Osteoblast (primary cell): ENCODE results near the gene NCR2. TPM values are rescaled to one million over a fixed set of nuclear protein-coding genes. Genes with fewer than 3 reads are reported as not detected.
A peak's percentile ranks its signal among the peaks of the same experiment; 100 is the strongest.

Source experiments
- DNase-seq: peaks from one replicate; pipeline ENCODE4 v3.0.0; 2011; ENCODE audit warnings: low spot score, mixed read lengths; ENCODE audit not compliant: insufficient read length; ENCODE audit errors: missing footprints
- H2AFZ ChIP-seq: 2 replicates; pipeline ENCODE4 v1.6.0; 2011; ENCODE audit warnings: mild to moderate bottlenecking, low read length
- H3K27ac ChIP-seq: 2 replicates; pipeline ENCODE4 v1.5.1; 2011; ENCODE audit warnings: mild to moderate bottlenecking, low read depth, low read length, moderate library complexity
- H3K27me3 ChIP-seq: 2 replicates; pipeline ENCODE4 v1.6.0; 2012; ENCODE audit warnings: mild to moderate bottlenecking, control low read depth, inconsistent platforms, low read length, moderate library complexity; ENCODE audit not compliant: insufficient read depth
- H3K36me3 ChIP-seq: 2 replicates; pipeline ENCODE4 v1.5.1; 2011; ENCODE audit warnings: mild to moderate bottlenecking, low read length, control low read depth, moderate library complexity; ENCODE audit not compliant: insufficient read depth
- H3K4me1 ChIP-seq: 2 replicates; pipeline ENCODE4 v1.5.1; 2011; ENCODE audit warnings: mild to moderate bottlenecking, low read length, control low read depth, moderate library complexity; ENCODE audit not compliant: insufficient read depth
- H3K4me2 ChIP-seq: 2 replicates; pipeline ENCODE4 v1.6.0; 2011; ENCODE audit warnings: mild to moderate bottlenecking, low read length; ENCODE audit not compliant: insufficient read depth
- H3K4me3 ChIP-seq: fragments of 200-600 bp; sonication (generic); 3 replicates; pipeline ENCODE4 v1.5.1; 2012; ENCODE audit warnings: mild to moderate bottlenecking, low read length, inconsistent platforms; ENCODE audit not compliant: insufficient read depth
- H3K79me2 ChIP-seq: 2 replicates; pipeline ENCODE4 v1.6.0; 2012; ENCODE audit warnings: mild to moderate bottlenecking, low read length, control low read depth, inconsistent platforms; ENCODE audit not compliant: insufficient read depth
- H3K9me3 ChIP-seq: 2 replicates; pipeline ENCODE4 v1.5.1; 2011; ENCODE audit warnings: low read depth, low read length, control low read depth
- H4K20me1 ChIP-seq: 2 replicates; pipeline ENCODE4 v1.6.0; 2012; ENCODE audit warnings: mild to moderate bottlenecking, low read length, control low read depth; ENCODE audit not compliant: insufficient read depth
- total RNA-seq: library from RNA; depleted of rRNA; stranded (reverse); fragments of >200 nt; gene quantifications from 2 replicates; pipeline ENCODE4 v1.2.3, GENCODE V29; 2012
- TF ChIP-seq, protein P1 (sequence below): IDR thresholded peaks from 2 replicates; pipeline ENCODE4 v1.5.1; 2011; ENCODE audit warnings: mild to moderate bottlenecking, low read depth, low read length, moderate library complexity; ENCODE audit errors: extremely low read depth

The NCR2 gene
- total RNA-seq, 1 donor: not detected

- H3K27me3 ChIP-seq: peaks cover 8% of the 10 kb centered on the region
- H3K36me3 ChIP-seq: no peaks in the 10 kb centered on the region
- H3K9me3 ChIP-seq: no peaks in the 10 kb centered on the region
- no peak overlapping the region for H2AFZ ChIP-seq
- H3K4me1 ChIP-seq: no peaks in the 10 kb centered on the region
- H3K27ac ChIP-seq: no peak overlapping the region
- no peak overlapping the region for H3K4me2 ChIP-seq
- H4K20me1 ChIP-seq: no peaks in the 10 kb centered on the region
- no peak for DNase-seq
- H3K4me3 ChIP-seq: no peak overlapping the region
- H3K79me2 ChIP-seq: no peaks in the 10 kb centered on the region
- TF ChIP-seq, protein P1, sequence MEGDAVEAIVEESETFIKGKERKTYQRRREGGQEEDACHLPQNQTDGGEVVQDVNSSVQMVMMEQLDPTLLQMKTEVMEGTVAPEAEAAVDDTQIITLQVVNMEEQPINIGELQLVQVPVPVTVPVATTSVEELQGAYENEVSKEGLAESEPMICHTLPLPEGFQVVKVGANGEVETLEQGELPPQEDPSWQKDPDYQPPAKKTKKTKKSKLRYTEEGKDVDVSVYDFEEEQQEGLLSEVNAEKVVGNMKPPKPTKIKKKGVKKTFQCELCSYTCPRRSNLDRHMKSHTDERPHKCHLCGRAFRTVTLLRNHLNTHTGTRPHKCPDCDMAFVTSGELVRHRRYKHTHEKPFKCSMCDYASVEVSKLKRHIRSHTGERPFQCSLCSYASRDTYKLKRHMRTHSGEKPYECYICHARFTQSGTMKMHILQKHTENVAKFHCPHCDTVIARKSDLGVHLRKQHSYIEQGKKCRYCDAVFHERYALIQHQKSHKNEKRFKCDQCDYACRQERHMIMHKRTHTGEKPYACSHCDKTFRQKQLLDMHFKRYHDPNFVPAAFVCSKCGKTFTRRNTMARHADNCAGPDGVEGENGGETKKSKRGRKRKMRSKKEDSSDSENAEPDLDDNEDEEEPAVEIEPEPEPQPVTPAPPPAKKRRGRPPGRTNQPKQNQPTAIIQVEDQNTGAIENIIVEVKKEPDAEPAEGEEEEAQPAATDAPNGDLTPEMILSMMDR: no peak
Measured at GRCh38 chr6:41346441-41346840, 11.0 kb downstream of the NCR2 start.

GRCh38 chr6:41347378-41348050 lies 12.1 kb downstream of the NCR2 start:
- Histone ChIP-seq H2AFZ (no peak overlapping the region), H3K4me3 (no peak overlapping the region), H3K27ac (no peak overlapping the region), H3K36me3 (no peaks in the 10 kb centered on the region), H3K4me2 (no peak overlapping the region), H4K20me1 (no peaks in the 10 kb centered on the region), H3K27me3 (peaks cover 8% of the 10 kb centered on the region), H3K4me1 (no peaks in the 10 kb centered on the region), H3K79me2 (no peaks in the 10 kb centered on the region), H3K9me3 (no peaks in the 10 kb centered on the region)
- peak; percentile 34 for DNase-seq
- TF ChIP-seq, protein P1: no peak

GRCh38 chr6:41348934-41349333 lies 13.5 kb downstream of the NCR2 start:
- no peak overlapping the region for H2AFZ ChIP-seq
- no peaks in the 10 kb centered on the region for H3K4me1 ChIP-seq
- no peaks in the 10 kb centered on the region for H3K79me2 ChIP-seq
- H4K20me1 ChIP-seq: no peaks in the 10 kb centered on the region
- DNase-seq: no peak
- no peak overlapping the region for H3K4me2 ChIP-seq
- no peaks in the 10 kb centered on the region for H3K36me3 ChIP-seq
- no peaks in the 10 kb centered on the region for H3K9me3 ChIP-seq
- H3K27ac ChIP-seq: no peak overlapping the region
- H3K27me3 ChIP-seq: peaks cover 13% of the 10 kb centered on the region
- TF ChIP-seq, protein P1: no peak
- no peak overlapping the region for H3K4me3 ChIP-seq

DNA sequence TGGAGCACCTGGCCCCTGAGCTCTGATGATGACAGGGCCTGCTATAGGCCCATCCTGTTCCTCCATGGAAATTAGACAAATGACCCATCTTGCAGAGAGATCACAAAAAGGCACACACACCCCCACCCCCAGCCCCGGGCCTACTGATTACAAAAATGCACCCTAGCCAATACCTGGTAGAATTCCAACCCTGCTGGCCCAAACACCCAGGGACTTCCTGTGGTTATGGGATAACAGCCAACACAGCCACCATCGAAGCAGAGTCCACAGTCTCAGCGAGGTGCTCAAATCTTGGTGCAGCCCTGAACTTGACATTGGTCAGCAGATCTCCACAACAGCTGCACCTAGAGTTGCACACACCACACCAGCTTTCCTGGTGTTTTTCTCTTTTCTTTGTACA lies 17.0 kb downstream of the NCR2 start:
- no peak for DNase-seq
- no peak overlapping the region for H2AFZ ChIP-seq
- no peak overlapping the region for H3K4me2 ChIP-seq
- H3K4me1 ChIP-seq: no peaks in the 10 kb centered on the region
- H3K27ac ChIP-seq: no peak overlapping the region
- H4K20me1 ChIP-seq: no peaks in the 10 kb centered on the region
- no peak overlapping the region for H3K4me3 ChIP-seq
- peaks cover 18% of the 10 kb centered on the region for H3K27me3 ChIP-seq
- no peaks in the 10 kb centered on the region for H3K79me2 ChIP-seq
- TF ChIP-seq, protein P1: no peak
- no peaks in the 10 kb centered on the region for H3K36me3 ChIP-seq
- H3K9me3 ChIP-seq: no peaks in the 10 kb centered on the region
